ENCODE measurements around the gene TPK1.

DNA sequence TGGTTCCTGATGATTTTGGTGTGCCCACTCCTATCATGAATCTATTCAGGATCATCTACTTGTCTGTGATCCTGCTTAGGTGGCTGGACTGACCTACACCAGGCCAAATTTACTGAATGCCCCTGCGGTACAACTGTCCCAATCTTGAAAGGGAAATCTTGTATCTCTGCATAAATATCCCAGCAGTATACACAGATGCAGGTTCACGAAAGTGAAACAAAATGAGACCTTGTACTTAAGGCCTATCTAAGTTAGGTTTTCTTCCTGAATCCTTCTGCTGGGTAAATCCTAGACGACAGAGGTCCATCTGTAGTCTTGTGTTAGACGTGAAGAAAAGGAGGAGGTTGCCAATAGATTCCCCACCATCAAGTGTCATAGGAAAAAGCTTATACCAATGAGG is 346.9 kb downstream of the TPK1 start:
- TF ChIP-seq, protein P1, sequence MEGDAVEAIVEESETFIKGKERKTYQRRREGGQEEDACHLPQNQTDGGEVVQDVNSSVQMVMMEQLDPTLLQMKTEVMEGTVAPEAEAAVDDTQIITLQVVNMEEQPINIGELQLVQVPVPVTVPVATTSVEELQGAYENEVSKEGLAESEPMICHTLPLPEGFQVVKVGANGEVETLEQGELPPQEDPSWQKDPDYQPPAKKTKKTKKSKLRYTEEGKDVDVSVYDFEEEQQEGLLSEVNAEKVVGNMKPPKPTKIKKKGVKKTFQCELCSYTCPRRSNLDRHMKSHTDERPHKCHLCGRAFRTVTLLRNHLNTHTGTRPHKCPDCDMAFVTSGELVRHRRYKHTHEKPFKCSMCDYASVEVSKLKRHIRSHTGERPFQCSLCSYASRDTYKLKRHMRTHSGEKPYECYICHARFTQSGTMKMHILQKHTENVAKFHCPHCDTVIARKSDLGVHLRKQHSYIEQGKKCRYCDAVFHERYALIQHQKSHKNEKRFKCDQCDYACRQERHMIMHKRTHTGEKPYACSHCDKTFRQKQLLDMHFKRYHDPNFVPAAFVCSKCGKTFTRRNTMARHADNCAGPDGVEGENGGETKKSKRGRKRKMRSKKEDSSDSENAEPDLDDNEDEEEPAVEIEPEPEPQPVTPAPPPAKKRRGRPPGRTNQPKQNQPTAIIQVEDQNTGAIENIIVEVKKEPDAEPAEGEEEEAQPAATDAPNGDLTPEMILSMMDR (tag by site-specific recombination; IDR thresholded peaks at IDR 0.05) = no peak
- no peak for TF ChIP-seq ZNF600 (tag by site-specific recombination; IDR thresholded peaks at IDR 0.05)
- no peak for TF ChIP-seq ZNF37A (tag by site-specific recombination; IDR thresholded peaks at IDR 0.05)
- TF ChIP-seq, protein P2, sequence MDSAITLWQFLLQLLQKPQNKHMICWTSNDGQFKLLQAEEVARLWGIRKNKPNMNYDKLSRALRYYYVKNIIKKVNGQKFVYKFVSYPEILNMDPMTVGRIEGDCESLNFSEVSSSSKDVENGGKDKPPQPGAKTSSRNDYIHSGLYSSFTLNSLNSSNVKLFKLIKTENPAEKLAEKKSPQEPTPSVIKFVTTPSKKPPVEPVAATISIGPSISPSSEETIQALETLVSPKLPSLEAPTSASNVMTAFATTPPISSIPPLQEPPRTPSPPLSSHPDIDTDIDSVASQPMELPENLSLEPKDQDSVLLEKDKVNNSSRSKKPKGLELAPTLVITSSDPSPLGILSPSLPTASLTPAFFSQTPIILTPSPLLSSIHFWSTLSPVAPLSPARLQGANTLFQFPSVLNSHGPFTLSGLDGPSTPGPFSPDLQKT (IDR thresholded peaks at IDR 0.05; ENCODE audit: borderline replicate concordance, low read depth, low read length) = no peak
- TF ChIP-seq ZNF76 (tag by site-specific recombination; IDR thresholded peaks at IDR 0.05; ENCODE audit: borderline replicate concordance, low read depth) = no peak
- TF ChIP-seq, protein P3, sequence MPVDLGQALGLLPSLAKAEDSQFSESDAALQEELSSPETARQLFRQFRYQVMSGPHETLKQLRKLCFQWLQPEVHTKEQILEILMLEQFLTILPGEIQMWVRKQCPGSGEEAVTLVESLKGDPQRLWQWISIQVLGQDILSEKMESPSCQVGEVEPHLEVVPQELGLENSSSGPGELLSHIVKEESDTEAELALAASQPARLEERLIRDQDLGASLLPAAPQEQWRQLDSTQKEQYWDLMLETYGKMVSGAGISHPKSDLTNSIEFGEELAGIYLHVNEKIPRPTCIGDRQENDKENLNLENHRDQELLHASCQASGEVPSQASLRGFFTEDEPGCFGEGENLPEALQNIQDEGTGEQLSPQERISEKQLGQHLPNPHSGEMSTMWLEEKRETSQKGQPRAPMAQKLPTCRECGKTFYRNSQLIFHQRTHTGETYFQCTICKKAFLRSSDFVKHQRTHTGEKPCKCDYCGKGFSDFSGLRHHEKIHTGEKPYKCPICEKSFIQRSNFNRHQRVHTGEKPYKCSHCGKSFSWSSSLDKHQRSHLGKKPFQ (tag by site-specific recombination; IDR thresholded peaks at IDR 0.05) = no peak
- TF ChIP-seq ZNF311 (tag by site-specific recombination; IDR thresholded peaks at IDR 0.05; ENCODE audit: borderline replicate concordance) = no peak
- no peak for TF ChIP-seq MYNN (tag by site-specific recombination; IDR thresholded peaks at IDR 0.05; ENCODE audit: borderline replicate concordance)
- no peak for TF ChIP-seq ZNF610 (tag by site-specific recombination; IDR thresholded peaks at IDR 0.05; ENCODE audit: borderline replicate concordance)
- no peak for TF ChIP-seq ZFP41 (tag by site-specific recombination; IDR thresholded peaks at IDR 0.05; ENCODE audit: borderline replicate concordance)
- TF ChIP-seq ZBTB8A (tag by site-specific recombination; IDR thresholded peaks at IDR 0.05) = no peak
- TF ChIP-seq, protein P4, sequence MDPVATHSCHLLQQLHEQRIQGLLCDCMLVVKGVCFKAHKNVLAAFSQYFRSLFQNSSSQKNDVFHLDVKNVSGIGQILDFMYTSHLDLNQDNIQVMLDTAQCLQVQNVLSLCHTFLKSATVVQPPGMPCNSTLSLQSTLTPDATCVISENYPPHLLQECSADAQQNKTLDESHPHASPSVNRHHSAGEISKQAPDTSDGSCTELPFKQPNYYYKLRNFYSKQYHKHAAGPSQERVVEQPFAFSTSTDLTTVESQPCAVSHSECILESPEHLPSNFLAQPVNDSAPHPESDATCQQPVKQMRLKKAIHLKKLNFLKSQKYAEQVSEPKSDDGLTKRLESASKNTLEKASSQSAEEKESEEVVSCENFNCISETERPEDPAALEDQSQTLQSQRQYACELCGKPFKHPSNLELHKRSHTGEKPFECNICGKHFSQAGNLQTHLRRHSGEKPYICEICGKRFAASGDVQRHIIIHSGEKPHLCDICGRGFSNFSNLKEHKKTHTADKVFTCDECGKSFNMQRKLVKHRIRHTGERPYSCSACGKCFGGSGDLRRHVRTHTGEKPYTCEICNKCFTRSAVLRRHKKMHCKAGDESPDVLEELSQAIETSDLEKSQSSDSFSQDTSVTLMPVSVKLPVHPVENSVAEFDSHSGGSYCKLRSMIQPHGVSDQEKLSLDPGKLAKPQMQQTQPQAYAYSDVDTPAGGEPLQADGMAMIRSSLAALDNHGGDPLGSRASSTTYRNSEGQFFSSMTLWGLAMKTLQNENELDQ (tag by site-specific recombination; IDR thresholded peaks at IDR 0.05; ENCODE audit: low read depth) = no peak
- TF ChIP-seq, protein P5, sequence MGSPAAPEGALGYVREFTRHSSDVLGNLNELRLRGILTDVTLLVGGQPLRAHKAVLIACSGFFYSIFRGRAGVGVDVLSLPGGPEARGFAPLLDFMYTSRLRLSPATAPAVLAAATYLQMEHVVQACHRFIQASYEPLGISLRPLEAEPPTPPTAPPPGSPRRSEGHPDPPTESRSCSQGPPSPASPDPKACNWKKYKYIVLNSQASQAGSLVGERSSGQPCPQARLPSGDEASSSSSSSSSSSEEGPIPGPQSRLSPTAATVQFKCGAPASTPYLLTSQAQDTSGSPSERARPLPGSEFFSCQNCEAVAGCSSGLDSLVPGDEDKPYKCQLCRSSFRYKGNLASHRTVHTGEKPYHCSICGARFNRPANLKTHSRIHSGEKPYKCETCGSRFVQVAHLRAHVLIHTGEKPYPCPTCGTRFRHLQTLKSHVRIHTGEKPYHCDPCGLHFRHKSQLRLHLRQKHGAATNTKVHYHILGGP (tag by site-specific recombination; IDR thresholded peaks at IDR 0.05) = no peak
- TF ChIP-seq, protein P6, sequence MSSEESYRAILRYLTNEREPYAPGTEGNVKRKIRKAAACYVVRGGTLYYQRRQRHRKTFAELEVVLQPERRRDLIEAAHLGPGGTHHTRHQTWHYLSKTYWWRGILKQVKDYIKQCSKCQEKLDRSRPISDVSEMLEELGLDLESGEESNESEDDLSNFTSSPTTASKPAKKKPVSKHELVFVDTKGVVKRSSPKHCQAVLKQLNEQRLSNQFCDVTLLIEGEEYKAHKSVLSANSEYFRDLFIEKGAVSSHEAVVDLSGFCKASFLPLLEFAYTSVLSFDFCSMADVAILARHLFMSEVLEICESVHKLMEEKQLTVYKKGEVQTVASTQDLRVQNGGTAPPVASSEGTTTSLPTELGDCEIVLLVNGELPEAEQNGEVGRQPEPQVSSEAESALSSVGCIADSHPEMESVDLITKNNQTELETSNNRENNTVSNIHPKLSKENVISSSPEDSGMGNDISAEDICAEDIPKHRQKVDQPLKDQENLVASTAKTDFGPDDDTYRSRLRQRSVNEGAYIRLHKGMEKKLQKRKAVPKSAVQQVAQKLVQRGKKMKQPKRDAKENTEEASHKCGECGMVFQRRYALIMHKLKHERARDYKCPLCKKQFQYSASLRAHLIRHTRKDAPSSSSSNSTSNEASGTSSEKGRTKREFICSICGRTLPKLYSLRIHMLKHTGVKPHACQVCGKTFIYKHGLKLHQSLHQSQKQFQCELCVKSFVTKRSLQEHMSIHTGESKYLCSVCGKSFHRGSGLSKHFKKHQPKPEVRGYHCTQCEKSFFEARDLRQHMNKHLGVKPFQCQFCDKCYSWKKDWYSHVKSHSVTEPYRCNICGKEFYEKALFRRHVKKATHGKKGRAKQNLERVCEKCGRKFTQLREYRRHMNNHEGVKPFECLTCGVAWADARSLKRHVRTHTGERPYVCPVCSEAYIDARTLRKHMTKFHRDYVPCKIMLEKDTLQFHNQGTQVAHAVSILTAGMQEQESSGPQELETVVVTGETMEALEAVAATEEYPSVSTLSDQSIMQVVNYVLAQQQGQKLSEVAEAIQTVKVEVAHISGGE (tag by site-specific recombination; conservative IDR thresholded peaks at IDR 0.05; ENCODE audit: low read depth) = no peak

Measured in HEK293 (cell line).